ENCODE results near the gene WDR11. TPM values are rescaled to one million over a fixed set of nuclear protein-coding genes. Genes with fewer than 3 reads are reported as not detected.

Gene WDR11
- polyA plus RNA-seq, 3 donors: 32.9 to 68.0 (median 50.1) TPM

DNA sequence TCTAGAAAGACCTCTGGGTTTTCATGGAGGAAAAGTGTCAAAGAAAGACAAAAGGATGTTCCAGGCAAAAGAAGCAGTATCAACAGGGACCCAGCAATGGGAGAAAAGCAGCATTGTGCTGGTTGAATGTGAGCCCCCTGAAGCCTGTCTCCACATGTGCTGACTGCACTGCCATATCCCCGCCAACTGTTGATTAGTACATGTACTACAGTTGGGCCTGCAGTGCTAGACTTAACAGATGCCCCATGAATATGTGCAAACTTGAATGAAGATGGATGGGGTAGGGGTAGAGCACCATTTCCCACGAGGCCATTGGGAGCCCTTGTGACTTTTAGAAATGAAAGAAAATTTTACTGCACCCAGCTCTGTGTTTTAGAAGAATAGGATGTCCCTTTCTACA is 15.6 kb upstream of the WDR11 start:
- H4K20me1 ChIP-seq (ENCODE audit: insufficient read depth, low read length): no peaks in the 10 kb centered on the region
- H3K4me2 ChIP-seq (replicated peaks; ENCODE audit: extremely low read depth, low read length, poor library complexity, severe bottlenecking): no peak overlapping the region
- Mint-ChIP-seq H3K36me3 (no peaks in the 10 kb centered on the region), H3K27ac (no peak overlapping the region), H3K4me1 (no peaks in the 10 kb centered on the region), H3K9me3 (peaks cover 0 to 2% (median 0%) of the 10 kb centered on the region in 7 donors), H3K27me3 (ENCODE audit: low read depth in 3 of 3) (peaks cover 7 to 14% (median 11%) of the 10 kb centered on the region in 3 donors), H3K4me3 (no peak overlapping the region)
- no peaks in the 10 kb centered on the region for H3K36me3 ChIP-seq (replicated peaks in 1 of 2; ENCODE audit: control insufficient read depth in 1 of 2, insufficient read depth in 2 of 2, low read length in 2 of 2)
- no peaks in the 10 kb centered on the region for H3K27me3 ChIP-seq (ENCODE audit: control insufficient read depth in 2 of 2, insufficient read depth in 2 of 2, low read length in 2 of 2)
- 100% methylated on average over 1 of the region's 2 CpGs for WGBS (ENCODE audit: insufficient coverage)
- H3K27ac ChIP-seq (ENCODE audit: low read depth in 1 of 2, low read length in 2 of 2): no peak overlapping the region
- no peak overlapping the region for H3K4me3 ChIP-seq (replicated peaks in 1 of 3; ENCODE audit: low read depth in 2 of 3, low read length in 3 of 3)
- H2AFZ ChIP-seq (ENCODE audit: insufficient read depth, low read depth, low read length, poor library complexity, severe bottlenecking): no peak overlapping the region
- intact Hi-C loops (cut with micrococcal nuclease): no loop called here
- H3K4me1 ChIP-seq (ENCODE audit: control insufficient read depth in 1 of 2, insufficient read depth in 2 of 2, low read length in 2 of 2): no peaks in the 10 kb centered on the region
- no peak for DNase-seq
- H3K79me2 ChIP-seq (ENCODE audit: insufficient read depth, low read length): no peaks in the 10 kb centered on the region
- TF ChIP-seq CTCF (IDR thresholded peaks at IDR 0.05): no peak
- H3K9ac ChIP-seq (ENCODE audit: insufficient read depth, low read length, poor library complexity, severe bottlenecking): no peak overlapping the region
- H3K9me3 ChIP-seq (replicated peaks in 1 of 2; ENCODE audit: control insufficient read depth in 1 of 2, insufficient read depth in 1 of 2, low read length in 2 of 2): no peaks in the 10 kb centered on the region

- no peak overlapping the region for H3K4me3 Mint-ChIP-seq
- no peak overlapping the region for H3K4me3 ChIP-seq (replicated peaks in 1 of 3; ENCODE audit: low read depth in 2 of 3, low read length in 3 of 3)
- H4K20me1 ChIP-seq (ENCODE audit: insufficient read depth, low read length): no peaks in the 10 kb centered on the region
- intact Hi-C loops (cut with micrococcal nuclease): no loop called here
- H3K4me2 ChIP-seq (replicated peaks; ENCODE audit: extremely low read depth, low read length, poor library complexity, severe bottlenecking): no peak overlapping the region
- WGBS (ENCODE audit: insufficient coverage): no CpG with 5 or more reads among the region's 3 CpGs
- H3K9me3 ChIP-seq (replicated peaks in 1 of 2; ENCODE audit: control insufficient read depth in 1 of 2, insufficient read depth in 1 of 2, low read length in 2 of 2): no peaks in the 10 kb centered on the region
- no peaks in the 10 kb centered on the region for H3K36me3 Mint-ChIP-seq
- no peaks in the 10 kb centered on the region for H3K79me2 ChIP-seq (ENCODE audit: insufficient read depth, low read length)
- DNase-seq: no peak
- peaks cover 0 to 3% (median 0%) of the 10 kb centered on the region in 7 donors for H3K9me3 Mint-ChIP-seq
- no peak overlapping the region for H3K9ac ChIP-seq (ENCODE audit: insufficient read depth, low read length, poor library complexity, severe bottlenecking)
- H3K27me3 ChIP-seq (ENCODE audit: control insufficient read depth in 2 of 2, insufficient read depth in 2 of 2, low read length in 2 of 2): no peaks in the 10 kb centered on the region
- no peak overlapping the region for H3K27ac ChIP-seq (ENCODE audit: low read depth in 1 of 2, low read length in 2 of 2)
- H3K4me1 Mint-ChIP-seq: no peaks in the 10 kb centered on the region
- no peak overlapping the region for H3K27ac Mint-ChIP-seq
- no peaks in the 10 kb centered on the region for H3K36me3 ChIP-seq (replicated peaks in 1 of 2; ENCODE audit: control insufficient read depth in 1 of 2, insufficient read depth in 2 of 2, low read length in 2 of 2)
- no peaks in the 10 kb centered on the region for H3K4me1 ChIP-seq (ENCODE audit: control insufficient read depth in 1 of 2, insufficient read depth in 2 of 2, low read length in 2 of 2)
- H2AFZ ChIP-seq (ENCODE audit: insufficient read depth, low read depth, low read length, poor library complexity, severe bottlenecking): no peak overlapping the region
- H3K27me3 Mint-ChIP-seq (ENCODE audit: low read depth in 3 of 3): peaks cover 4 to 8% (median 6%) of the 10 kb centered on the region in 3 donors
- no peak for TF ChIP-seq CTCF (IDR thresholded peaks at IDR 0.05)
Observed at GRCh38 chr10:120838941-120839340, 12.2 kb upstream of the WDR11 start.

All from CD14-positive monocyte (primary cell).